H7 (cell line): Measurements from ENCODE around the gene USP21. TPM values are rescaled to one million over a fixed set of nuclear protein-coding genes. Genes with fewer than 3 reads are reported as not detected.

ENCODE experiments used
- DNase-seq: peaks from one replicate; pipeline ENCODE4 v3.0.0; 2012
- H3K27me3 ChIP-seq: 2 replicates; pipeline ENCODE4 v1.6.0; 2011; ENCODE audit warnings: mild to moderate bottlenecking, low read length; ENCODE audit not compliant: control insufficient read depth, insufficient read depth
- H3K36me3 ChIP-seq: replicated peaks from 2 replicates; pipeline ENCODE4 v1.5.1; 2011; ENCODE audit warnings: low read length; ENCODE audit not compliant: control insufficient read depth, insufficient read depth
- H3K4me3 ChIP-seq: 2 replicates; pipeline ENCODE4 v1.5.1; 2011; ENCODE audit warnings: low read depth, mild to moderate bottlenecking, control low read depth, low read length, moderate library complexity; ENCODE audit not compliant: insufficient read depth
- total RNA-seq: library from RNA; depleted of rRNA; stranded (reverse); fragments of >200 nt; shearing (Covaris generic); gene quantifications from 2 replicates; pipeline ENCODE4 v1.2.3, GENCODE V29; 2014

The USP21 gene
- total RNA-seq, 1 experiment from 2014 or later: 12.0 TPM

DNA sequence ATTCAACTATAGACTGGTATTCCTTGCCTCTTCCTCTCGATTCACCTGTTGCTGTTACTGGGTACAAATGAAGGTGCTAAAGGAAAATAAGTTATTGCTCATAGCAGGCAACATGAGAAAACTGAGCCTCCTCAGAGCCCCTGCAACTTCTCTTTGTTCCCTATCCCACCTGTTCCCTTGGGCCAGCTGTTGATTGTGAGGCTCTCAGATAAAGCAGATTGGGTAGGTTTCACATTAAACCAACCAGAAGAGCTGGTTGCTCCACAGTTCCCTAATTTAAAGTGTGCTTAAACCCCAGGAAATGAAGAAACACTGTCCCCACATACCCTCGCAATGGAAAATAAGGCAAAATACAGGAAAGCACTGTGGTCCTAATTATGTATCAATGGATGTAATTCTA, 31.7 kb upstream of the USP21 start:
- Histone ChIP-seq H3K27me3 (no peaks in the 10 kb centered on the region), H3K36me3 (peaks cover 15% of the 10 kb centered on the region), H3K4me3 (no peak overlapping the region)
- no peak for DNase-seq

DNA sequence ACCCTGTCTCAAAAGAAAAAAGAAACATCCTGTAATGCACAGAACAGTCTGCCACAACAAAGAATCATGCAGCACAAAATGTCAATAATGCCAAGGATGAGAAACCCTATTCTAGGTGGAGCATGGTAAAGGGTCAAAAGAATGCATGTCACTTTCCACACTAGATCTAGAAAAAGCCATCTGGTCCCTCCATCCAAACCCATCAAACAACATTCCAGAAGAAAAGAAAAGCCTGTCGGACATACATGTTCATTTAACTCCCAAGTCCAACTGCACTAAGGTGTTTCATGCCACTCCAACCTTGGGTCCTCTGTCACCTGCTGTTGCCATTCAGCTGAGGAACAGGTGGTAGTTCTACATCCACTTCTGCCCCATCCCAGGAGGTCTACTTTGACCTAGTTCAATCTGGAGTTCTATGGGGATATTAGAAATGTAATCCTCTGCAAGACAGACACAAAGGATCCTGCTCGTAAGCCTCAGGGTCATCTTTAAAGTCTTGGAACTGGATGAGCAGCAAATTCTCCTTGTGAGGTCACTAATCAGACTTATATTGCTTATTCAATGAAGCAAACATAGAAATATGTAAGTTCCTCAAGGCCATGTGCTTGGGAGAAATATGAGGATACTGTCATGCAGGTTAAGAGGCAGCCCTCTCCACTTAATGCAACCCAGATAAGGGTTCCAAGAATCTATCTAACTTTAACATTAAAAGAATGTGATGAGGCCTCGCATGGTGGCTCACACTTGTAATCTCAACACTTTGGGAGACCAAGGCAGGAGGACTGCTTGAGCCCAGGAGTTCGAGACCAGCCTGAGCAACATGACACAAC, 30.5 kb upstream of the USP21 start:
- no peaks in the 10 kb centered on the region for H3K27me3 ChIP-seq
- DNase-seq: no peak
- peaks cover 7% of the 10 kb centered on the region for H3K36me3 ChIP-seq
- H3K4me3 ChIP-seq: no peak overlapping the region

DNA sequence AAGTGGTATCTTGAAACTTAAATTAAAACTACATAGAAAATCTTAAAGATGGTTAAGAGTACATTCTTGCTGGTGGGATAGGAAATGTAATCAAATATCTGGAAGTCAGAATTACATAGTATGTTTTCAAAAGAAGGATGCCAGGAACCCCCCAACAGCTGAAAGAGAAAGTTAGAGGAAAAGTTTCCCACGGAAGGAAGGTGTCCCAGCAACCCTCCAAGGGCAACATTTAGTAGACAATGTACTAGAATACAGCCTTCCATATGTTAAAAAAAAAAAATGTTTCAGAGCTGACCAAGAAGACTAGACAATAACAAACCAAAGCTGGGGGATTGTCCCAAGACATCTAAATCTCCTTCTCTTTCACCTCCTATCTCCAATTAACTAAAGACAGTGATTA, 29.0 kb upstream of the USP21 start:
- no peak for DNase-seq
- Histone ChIP-seq H3K27me3 (no peaks in the 10 kb centered on the region), H3K36me3 (peaks cover 3% of the 10 kb centered on the region), H3K4me3 (no peak overlapping the region)

DNA sequence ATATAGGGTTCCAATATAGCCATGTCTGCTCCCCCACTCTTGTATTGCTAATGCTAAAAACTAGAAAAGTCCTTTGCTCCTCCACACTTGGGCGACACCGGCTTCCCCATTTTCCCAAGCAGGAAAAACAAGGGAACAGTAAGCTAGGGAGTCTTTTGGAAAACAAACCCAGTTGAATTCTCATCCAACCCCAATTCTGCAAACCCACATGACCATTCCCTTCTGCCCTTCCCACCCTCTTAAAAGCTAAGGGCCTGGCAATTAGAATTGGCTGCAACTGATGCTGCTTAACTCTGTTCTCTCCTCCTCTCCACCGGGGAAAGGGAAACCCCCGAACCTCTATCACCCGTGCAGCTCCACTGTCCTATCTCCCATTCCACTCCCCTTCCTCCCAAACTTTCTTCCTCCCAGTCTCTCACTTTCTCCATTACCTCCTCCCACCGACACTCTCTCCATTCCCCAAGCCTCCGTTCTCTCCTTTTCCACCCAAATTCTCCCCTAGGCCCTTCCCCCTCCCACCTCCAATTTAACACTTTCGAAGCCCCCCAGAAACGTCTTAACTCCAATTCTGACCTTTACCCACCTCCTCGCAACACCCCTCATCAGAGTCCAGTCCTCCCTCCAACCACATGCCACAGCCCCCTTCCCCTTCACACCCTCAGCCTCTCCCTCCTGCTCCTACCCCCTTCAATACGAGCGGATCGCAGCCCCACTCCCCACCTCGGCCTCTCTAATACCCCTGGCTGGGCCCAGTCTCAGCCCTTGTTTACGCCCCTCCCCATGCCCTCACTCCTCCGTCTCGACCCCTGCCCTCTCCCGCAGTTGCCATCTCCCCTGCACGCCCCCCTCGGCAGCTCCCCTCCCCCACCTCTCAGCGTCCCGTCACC, 27.5 kb upstream of the USP21 start:
- Histone ChIP-seq H3K27me3 (no peaks in the 10 kb centered on the region), H3K4me3 (peak overlapping the region; percentile 74), H3K36me3 (peaks cover 3% of the 10 kb centered on the region)
- no peak for DNase-seq

DNA sequence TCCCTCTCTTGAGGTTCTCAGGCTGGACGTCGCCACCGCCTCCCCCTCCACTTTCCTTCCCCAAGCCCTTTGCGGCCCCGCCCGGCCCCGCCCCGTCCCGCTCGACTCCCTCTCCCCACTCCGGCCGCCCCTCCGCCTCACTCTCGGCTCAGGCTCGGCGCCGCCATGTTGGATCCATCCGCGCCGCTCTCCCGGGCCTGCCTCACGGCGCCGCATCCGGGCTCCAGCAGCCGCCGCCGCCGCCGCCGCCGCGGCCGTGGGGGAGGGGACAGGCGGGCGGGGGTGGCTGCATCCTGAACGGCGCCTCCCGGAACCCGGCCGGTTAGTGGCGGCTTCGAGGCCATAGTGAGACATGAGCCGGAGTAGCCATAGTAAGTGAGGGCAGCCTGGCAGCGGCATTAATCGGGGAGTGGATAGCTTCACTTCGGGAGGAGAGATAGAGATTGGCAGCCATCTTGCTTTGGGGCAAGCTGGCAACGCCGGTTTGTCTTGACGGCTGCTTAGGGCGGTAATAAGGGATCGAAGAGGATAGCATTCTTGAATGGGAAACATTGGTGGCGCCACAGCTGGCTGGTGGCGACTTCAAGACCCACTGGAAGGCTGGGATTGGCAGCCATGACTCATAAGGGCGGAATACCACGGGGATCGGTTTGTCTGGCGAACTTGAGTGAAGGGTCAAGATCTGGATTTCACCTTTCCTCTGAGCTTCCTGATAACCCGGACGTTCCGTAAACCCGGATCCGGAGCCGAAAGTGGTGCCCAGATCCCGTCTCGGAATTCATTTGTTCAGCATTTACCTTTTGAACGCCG, 26.7 kb upstream of the USP21 start, which contains the start of gene DEDD:
TSS of gene DEDD (minus strand) at position 258 of the 810 bp plus-strand sequence. CDS start 8,205 bp downstream, outside the sequence.
- H3K36me3 ChIP-seq: peaks cover 3% of the 10 kb centered on the region
- H3K27me3 ChIP-seq: no peaks in the 10 kb centered on the region
- H3K4me3 ChIP-seq: peak within 1 kb of the TSS; percentile 74
- DNase-seq: peak; percentile 97

DNA sequence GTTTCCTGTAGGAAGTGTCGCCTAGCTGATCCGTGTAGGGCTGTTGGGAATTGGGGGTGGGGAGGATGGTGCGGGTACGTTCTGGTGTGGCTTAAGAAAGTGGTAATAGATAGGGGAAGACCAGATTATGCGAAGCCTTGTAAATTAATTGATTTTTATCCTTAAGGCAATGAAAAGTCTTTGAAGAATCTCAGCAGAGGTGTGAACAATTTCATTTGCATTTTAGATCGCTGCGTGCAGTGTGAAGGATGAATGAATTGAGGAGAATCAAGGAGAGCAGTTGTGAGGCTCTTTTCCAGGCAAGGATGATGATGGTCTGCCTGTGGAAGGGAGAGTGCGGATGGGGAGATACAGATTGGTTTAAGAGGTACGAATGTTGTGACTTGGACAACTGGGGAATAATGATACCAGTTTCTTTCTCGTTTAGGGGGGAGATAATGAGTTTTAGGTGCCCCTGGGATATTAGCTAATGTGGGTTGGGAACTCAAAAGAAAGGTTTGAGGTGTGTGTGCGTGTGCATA, 26.0 kb upstream of the USP21 start:
- DNase-seq: peak; percentile 33
- H3K27me3 ChIP-seq: no peaks in the 10 kb centered on the region
- peaks cover 3% of the 10 kb centered on the region for H3K36me3 ChIP-seq
- peak overlapping the region; percentile 74 for H3K4me3 ChIP-seq

DNA sequence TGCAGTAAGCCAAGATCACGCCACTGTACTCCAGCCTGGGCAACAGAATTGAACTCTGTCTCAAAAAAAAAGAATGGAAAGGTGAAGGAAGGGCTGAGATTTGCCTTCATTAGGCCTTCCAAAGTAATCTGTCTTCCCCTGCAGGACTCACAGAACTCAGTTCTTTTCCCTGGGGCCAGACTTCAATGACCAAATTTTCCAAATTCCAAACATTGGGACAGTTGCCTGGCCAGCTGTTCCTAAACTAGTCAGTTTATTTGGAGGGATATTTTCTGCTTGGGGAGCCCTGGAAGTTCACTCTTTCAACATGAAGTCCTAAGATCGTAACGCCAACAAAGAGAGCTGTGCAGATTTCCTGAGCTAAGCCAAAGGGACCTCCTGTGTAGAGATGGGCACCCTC, 21.4 kb upstream of the USP21 start:
- no peaks in the 10 kb centered on the region for H3K27me3 ChIP-seq
- H3K4me3 ChIP-seq: no peak overlapping the region
- no peaks in the 10 kb centered on the region for H3K36me3 ChIP-seq
- DNase-seq: no peak

DNA sequence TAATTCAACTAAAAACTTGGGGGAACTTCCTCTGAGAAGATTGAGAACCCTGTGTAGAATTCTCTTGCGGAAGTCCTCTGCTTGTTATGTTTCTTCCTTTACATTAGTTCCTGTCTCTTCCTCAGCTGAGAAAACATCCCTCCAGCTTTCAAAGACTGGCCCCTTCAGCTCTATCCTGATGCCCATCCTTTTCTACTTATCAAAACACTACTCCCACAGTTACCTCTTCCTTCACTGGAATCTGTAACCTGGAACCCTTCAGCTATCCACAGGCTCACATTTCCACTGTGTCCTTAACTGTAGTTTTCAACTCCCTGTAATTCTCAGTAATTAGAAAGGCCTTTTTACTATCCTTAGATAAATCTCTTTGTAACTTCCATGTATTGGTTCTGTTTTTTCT, 20.9 kb upstream of the USP21 start:
- Histone ChIP-seq H3K27me3 (no peaks in the 10 kb centered on the region), H3K36me3 (no peaks in the 10 kb centered on the region), H3K4me3 (no peak overlapping the region)
- no peak for DNase-seq

DNA sequence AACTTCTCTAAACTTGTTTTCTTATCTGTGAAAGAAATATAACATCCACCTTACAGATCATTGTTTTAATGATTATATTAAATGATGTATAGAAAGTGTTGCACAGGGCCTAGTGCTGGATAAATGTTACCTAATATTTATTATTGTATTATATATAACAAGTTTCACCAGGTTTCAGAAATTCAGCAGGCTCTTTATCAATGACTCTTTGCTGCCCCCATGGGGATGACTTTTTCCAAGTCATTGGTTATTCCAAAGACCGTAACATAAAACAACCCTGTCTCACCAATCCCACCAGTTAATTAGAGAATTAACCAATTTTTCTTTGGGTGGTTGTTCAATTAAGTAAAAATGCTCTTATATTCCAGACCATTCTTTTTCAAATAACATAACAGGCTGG, 19.5 kb upstream of the USP21 start:
- Histone ChIP-seq H3K4me3 (no peak overlapping the region), H3K27me3 (no peaks in the 10 kb centered on the region)
- DNase-seq: peak; percentile 70

DNA sequence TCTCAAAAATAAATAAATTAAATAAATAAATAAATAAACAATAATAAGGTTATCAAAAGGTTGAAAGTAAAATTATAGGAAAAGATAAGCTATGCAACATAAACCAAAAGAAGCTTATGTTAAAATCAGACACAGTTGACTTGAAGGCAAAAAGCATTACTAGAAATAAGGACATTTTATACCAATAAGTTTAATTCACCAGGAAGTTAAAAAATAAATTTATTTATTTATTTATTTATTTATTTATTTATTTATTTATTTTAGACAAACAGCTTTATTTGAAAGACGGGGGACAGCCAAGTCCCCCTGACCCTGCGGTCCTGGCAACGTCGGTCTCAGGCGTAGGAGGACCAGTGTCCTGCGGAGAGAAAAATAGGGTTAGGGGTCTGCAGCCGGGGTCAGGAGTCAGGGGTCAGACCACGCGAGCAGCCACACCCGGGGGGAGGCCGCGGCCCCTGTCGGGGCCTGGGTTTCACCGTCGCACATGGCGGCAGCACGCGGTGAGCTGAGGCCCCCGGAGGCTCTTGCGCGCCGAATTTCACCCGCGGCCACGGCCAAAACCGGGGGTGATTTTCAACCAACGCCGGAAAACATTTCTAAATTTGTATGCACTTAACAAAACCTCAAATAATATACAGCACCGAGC, 18.4 kb upstream of the USP21 start:
- no peak for DNase-seq
- Histone ChIP-seq H3K27me3 (no peaks in the 10 kb centered on the region), H3K36me3 (no peaks in the 10 kb centered on the region), H3K4me3 (no peak overlapping the region)

More for the DNA sequence above, 19.5 kb upstream of the USP21 start:
- no peaks in the 10 kb centered on the region for H3K36me3 ChIP-seq

DNA sequence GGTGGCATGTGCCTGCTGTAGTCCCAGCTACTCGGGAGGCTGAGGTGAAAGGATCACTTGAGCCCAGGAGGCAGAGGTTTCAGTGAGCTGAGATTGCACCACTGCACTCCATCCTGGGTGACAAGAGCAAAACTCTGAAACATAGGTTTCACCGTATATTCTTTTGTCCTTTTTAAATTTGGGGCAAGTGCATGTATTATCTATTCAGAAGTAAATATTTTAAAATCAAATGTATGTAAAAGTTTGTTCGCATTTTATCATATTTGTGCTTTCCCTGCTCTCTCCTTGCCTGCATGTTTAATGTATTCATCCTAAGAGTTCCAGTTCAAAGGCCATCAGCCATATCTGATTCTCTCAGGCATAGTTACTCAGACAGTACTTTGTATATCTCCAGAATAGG, 13.5 kb upstream of the USP21 start:
- Histone ChIP-seq H3K27me3 (no peaks in the 10 kb centered on the region), H3K36me3 (no peaks in the 10 kb centered on the region), H3K4me3 (no peak overlapping the region)
- no peak for DNase-seq

DNA sequence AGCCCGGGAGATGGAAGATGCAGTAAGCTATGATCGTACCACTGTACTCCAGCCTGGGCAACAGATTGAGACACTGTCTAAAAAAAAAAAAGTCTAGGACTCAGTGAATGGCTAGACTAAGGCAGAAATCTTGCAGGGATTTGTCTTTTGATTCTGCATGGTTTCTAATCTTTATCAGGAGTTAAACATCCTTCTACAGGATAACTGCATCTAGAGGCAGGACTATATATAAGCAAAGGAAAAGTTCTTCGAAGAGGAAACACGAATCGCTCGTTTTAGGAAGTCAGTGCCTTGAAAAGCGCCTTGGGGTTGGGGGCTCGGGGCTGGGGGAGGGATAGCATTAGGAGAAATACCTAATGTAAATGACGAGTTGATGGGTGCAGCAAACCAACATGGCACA, 6.1 kb upstream of the USP21 start:
- DNase-seq: peak; percentile 49
- no peaks in the 10 kb centered on the region; the same call in 1 of the 2 replicates for H3K36me3 ChIP-seq
- H3K27me3 ChIP-seq: no peaks in the 10 kb centered on the region
- H3K4me3 ChIP-seq: peak overlapping the region; percentile 80

DNA sequence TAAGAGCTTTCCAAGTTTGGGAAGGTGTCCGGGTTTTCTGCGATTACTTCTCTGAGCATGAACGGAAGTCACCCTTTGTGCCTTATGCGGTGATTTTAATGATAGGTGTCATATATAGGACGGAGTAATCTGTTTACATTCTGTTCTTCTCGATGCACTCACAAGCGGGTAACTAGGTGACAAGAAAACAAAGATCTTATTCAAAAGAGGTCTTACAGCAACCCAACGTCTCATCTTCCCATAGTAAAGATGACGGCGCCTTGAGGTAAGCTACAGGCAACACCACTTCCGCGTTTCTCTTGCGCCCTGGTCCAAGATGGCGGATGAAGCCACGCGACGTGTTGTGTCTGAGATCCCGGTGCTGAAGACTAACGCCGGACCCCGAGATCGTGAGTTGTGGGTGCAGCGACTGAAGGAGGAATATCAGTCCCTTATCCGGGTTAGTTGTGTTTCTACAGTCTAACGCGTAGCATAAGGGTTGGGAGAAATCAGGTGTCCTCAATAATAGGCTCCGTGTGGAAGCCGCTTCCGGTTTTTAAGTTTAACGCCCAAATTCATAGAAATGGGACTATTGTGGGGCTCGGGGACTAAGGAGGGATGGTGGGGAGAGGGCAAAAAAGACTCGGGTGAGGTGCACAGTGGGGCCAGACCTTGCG, 5.5 kb upstream of the USP21 start, which contains the start of gene UFC1:
TSS of gene UFC1 (plus strand) at position 297 of the 656 bp plus-strand sequence. CDS start at position 317, 20 bp downstream.
- DNase-seq: peak; percentile 82
- Histone ChIP-seq H3K27me3 (no peaks in the 10 kb centered on the region), H3K36me3 (no peaks in the 10 kb centered on the region; the same call in 1 of the 2 replicates), H3K4me3 (peak within 1 kb of the TSS; percentile 80)
